ENCODE measurements around the gene CACNA1E. TPM values are rescaled to one million over a fixed set of nuclear protein-coding genes. Genes with fewer than 3 reads are reported as not detected.

CACNA1E gene
- total RNA-seq, 1 donor from 2014 or later, result 0.04 TPM

DNA sequence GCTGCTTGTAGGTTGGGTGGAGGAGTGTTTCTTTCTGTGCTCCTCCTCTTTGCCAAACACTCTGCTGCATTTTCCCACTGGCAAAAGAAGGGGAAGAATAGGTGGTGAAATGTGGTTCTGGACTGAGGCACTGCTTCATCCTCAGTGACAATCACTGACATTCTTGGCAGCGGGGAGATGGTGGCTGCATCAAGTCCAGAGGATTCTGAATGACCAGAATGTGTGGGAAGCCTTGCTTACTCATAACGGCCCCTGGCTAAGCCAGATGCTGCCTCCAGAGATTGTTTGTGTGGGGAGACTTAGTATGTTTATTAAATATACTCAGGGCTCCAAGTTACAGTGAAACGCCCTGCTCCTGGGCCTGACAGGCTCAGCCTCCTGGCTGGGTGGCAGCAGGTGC lies 160.3 kb downstream of the CACNA1E start:
- ATAC-seq, result no peak

DNA sequence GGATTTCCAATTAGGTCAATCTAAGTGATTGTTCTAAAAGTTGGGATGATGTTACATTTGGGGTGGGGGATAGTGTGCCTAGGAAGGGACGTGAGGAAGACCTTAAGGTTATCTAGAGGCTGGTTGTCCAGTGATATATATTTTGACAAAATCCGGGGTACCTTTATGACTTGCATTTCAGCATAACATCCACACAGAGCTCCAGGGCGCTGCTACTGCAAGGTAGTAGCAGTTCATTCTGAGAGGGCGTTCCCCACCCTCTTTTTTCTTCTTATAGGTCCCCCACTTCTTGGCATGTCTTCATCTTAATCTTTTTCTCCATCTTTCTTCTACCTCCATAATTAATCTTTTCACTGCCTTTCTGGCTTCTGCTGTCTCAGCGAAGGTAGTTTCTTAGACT lies 161.9 kb downstream of the CACNA1E start:
- ATAC-seq, result no peak

DNA sequence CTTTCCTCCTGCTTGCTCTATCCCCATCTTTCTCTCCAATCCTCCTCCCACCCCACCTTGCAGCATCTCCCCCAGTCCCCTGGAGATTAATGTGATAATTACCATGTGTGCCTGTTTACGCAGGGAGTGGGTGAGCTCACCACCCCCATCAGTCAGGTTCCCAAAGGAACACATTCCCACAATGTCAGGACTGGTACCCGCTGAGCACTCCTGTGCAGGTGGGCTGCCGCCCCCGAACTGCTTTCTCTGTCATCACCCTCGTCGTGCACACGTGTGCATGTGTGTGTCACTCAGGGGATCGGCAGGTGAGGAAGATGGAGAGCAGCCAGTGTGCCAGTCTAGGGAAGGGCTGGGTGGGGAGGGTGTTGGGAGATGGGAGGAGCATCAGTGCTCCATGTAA lies 163.4 kb downstream of the CACNA1E start:
- ATAC-seq, result peak; percentile 23

DNA sequence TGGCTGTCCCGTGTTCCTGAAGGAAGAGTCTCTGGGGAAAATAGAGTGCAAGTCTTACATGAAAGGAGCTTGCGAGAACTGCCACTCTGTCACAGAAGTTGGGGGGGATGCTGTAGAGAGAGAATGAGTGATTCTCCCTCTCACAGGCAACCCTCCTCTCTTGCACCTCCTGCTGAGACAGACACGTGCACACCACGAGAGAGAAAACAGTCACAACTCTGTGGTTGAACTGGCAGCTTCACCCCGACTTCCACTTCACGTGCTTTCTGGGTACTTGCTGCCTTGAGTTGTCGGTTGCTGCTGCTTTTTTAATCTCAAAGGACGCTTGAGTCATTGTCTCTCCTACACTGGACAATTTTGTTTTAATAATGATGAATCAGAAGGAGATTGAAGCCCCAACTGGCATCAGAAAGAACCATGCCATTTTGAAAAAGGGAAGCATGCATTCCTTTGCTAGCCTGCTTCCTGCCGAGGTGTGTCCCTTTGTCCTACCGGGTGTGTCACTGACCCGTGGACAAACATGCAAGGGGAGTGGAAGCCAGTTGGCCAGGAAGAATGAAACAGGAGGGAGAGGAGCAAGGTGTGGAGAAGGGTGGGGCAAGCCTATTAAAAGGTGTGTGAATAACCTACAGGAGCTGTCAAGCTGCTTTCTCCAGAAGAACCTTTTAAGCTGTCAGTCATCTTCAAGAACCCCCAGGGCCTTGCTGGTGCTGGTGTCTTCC lies 164.2 kb downstream of the CACNA1E start:
- ATAC-seq, result peak; percentile 98

DNA sequence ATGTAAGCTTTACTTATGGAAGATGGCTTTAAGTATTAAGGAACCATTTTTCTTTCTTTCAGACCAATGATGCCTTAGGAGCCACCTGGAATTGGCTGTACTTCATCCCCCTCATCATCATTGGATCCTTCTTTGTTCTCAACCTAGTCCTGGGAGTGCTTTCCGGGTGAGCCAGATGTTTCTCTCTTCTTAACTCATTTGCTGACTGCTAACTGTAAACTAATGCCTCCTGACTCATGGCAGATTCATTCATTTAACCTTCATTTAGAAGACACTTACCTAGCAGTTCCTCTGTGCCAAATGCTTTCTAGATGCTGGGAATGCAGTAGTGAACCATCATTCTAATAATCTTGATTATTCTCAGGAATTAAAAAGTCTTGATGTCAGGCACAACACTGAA lies 168.0 kb downstream of the CACNA1E start:
- ATAC-seq, result no peak

DNA sequence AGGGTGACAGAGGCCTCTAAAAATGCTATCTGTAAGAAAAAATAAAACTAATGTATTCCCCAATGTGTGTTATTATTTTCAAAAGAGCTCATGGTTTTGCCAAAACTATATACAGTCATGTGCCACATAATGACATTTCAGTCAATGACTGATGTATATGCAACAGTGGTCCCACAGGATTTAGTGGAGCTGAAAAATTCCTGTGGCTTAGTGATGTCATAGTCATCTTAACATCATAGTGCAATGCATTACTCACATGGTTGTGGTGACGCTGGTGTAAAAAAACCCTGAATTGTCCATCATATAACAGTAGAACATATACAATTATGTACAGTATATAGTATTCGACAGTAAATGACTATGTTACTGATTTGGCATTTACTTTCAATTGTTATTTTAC lies 172.4 kb downstream of the CACNA1E start:
- ATAC-seq, result peak; percentile 47

DNA sequence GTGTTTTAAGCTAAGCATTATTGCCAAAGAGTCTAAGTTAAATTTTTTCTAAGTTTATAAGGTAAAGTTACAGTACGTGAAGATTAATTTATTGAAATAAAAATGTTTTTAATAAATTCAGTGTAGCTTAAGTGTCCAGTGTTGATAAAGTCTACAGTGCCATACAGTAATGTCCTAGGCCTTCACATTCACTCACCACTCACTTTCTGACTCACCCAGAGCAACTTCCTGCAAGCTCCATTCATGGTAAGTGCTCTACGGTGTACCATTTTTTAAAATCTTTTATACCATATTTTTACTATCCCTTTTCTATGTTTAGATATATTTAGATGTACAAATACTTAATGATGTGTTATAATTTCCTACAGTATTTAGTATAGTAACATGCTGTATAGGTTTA lies 173.2 kb downstream of the CACNA1E start:
- ATAC-seq, result no peak

DNA sequence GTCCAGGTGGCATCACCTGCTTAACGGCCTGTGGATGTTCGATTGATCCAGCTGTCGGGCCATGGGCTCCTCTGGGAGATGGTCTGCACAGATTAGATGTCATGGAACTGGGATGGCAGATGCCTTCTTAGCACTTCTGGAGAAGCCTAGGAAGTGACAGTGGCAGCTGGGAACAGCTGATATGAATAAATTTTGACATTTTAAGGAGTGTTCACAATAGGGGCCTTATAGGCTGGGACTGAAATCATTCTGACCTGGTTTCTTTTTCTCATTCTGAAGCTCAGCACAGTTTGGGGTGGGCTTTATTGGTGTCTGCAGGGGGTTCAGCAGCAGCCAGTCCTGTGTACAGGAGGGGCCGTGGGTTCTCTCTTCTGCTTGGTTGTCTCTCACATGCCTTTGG lies 175.3 kb downstream of the CACNA1E start:
- no peak for ATAC-seq

DNA sequence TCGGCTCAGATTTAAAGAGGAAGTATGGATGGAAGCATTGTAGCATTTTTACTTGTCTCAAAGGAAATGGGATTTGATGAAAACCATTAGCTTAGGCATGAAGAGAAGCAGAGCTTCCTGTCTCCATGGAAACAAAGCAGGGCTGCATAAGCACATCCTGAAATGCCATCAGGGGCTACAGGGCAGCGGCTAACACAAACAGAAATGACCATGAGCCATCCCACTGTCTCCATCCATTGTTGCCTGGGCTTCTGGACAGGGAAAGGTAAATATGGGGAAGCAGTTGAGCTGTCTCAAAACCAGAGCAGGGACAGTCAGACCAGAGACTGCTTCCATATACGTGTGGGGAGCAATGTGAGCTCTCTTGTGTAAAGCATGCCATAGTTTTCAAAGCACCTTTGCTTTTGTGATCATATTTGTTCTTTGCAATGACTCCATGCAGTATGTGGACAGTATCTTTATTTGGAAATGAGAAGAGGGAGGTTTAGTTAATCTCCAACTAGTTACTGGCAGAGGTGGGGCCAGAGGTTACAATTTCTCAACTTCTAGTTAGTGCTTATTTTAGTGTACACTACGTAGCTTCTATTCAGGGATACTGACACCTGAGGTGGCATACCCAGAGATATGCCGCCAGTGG lies 176.1 kb downstream of the CACNA1E start:
- ATAC-seq, result no peak

DNA sequence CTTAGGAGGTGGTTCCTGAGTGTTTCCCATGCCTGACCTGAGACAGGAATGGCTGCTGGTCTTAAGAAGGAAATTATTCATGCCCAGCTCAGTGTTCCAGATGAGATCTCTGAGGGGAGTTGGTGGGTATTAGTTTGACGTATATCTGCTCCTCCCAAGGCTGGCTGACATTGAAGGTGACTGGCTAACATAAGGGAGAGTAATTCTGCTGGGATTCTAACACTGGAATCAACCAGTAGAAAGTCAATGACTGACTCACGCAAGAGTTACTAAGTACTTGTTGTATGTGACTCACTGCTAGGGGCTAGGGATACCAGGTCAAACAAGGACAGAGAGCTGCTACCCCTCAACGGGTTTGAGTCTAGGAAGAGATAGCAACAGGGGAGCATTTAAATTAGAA lies 177.3 kb downstream of the CACNA1E start:
- no peak for ATAC-seq

DNA sequence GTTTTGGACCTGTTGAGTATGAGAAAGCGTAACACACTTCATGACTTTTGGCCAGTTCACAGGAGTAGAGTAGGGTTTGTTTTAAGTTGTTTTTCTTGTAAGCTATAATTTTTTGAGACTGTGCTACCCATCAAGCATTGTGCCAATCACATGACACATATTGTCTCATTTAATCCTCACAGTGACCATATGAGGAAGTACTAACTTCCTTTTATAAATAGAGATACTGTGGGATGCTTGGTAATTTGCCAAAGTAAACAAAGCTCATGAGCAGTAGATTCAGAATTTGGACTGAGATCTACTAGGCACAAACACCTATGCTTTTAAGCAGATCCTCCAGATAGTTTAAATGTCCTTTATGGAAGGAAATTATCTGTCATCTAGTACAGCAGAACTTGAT lies 178.3 kb downstream of the CACNA1E start:
- no peak for ATAC-seq

DNA sequence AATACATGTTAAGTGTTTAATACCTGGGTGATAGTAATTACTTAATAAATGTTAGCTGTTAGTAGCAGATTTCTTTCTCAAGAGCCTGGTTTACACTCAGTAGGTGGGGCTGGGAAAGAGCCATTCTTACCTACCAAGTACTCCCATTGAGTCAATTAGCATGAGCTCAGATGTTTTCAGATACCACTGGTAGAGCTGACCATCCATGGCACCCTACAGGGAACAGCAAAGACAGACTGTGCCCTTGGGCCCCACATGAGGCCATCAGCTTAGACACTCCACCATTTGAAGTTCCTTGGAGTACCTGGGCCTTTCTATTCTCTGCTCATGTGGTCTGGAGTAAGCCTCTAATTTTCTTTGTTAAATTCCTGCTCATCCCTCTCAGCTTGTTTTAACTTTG lies 179.3 kb downstream of the CACNA1E start:
- ATAC-seq, result no peak

DNA sequence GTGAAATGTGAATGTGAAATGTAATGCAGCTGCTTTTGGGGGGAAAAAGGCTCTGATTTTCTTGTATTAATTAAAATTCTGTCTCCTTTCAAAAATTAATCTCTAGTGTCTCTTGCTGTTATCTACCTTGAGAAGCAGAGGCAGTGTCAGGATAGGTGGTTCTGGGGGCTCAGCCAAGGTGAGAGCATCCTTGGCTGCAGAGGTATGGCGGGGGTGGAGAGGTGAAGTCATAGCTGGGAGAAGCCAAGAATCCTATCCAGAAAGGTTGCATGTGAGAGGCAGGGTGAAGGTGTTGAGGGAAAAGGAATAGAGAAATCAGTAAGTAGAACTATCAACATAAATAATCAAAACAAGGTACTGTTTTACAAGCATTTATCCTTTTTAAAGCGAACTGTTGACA lies 181.2 kb downstream of the CACNA1E start:
- ATAC-seq, result no peak

DNA sequence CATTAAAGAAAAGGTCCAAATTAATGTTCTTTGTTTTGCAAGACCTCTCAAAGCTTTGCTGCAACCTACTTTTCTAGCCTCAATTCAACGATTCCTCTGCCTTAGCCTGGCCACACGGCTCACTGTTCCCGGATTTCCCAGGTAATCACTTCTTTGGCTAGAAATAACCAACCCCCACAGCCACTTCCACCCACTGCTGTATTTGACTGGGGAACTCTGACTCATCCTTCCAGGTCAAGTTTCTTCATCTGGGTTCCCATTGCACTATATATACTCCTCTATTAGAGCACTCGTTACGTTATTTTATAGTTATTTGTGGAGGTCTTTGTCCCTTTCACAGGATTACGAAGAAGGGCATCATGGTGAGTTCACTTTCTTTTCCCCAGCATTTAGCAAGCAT lies 185.9 kb downstream of the CACNA1E start:
- ATAC-seq, result no peak

DNA sequence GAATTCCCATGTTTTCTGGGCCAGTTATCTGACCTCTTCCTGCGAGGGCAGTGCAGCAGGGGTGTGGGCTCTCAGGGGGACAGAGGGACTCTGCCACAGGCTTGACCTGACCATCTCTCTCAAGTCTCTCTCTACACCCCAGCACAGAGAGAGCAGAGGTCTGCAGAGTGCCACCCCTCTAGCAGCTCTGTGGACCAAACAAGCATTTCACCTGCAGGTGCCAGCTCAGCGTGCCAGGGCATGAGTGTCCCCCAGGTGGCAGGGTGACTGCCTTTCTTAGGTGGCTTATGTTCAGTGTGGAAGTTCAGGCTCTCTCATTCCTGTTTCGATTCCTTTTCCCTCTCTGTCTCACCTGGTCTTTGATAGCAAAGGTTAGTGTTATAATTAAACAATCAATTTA lies 191.3 kb downstream of the CACNA1E start:
- peak; percentile 41 for ATAC-seq

DNA sequence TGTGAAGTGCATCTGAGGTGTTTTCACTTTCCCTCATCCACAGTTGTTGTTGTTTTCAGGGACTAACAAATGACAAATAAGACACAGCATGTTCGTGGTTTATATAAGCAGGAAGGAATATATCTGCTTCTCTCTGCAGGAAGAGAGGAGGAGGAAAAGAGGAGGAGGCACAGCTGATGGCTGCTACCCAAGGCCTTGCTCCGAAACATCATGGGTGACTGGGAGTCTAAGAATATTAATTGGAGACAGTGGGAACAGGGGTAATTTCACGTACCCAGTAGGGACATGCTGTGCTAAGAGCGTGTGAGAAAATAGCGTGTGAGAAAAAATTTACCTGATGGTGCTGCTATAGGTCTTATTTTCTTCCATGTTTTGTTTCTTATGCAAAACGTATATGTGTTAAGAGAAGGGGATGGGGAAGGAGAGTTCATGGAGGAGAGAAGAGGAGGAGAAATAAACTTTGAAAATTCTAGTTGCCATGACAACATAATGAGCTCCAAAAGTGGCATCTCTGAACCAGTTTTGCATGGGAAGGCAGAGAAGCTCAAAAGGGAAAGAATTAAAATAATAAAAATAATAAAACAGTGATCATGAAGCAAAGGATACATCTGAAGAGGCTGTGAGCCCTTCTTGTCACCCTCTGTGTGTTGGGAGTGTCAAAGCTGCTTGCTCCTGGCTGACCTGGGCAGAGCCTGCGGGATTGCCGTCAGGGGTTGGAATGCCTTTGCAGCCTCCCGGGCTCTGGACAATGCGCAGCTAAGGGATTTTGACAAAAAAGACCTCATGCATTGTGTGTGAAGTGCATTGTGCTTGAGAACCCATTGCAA lies 192.0 kb downstream of the CACNA1E start:
- no peak for ATAC-seq

DNA sequence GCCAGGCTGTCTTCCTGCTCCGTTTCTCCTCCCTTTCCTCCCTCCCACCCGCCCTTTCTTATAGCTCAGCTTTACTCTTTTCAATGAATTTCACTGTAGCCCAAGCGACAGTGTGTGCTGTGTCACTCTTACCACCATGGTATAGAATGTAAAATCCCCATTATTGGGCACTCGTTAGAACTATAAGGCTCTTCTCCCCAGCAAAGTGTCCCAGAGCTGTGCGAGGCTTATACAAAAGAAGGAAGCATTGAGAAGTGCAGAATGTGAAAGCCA lies 192.5 kb downstream of the CACNA1E start:
- no peak for ATAC-seq

DNA sequence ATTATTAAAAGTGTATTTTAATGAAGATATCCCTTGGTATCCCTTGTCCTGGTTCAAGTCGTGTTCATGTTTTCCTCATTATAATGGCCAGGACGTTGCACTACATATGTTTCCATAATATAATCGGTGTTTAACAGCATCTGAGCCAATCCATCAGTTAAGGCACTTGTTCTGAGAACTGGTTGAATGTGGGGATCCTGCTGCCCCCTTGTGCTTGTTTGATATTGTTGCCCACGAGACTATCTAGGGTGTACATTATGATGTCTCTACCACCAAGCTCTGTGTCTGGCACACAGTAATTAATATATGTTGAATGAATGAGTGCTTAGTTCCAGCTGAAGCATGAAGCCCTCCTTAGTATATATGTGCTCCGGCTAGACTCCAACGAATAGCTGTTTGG lies 193.0 kb downstream of the CACNA1E start:
- ATAC-seq, result peak; percentile 49

DNA sequence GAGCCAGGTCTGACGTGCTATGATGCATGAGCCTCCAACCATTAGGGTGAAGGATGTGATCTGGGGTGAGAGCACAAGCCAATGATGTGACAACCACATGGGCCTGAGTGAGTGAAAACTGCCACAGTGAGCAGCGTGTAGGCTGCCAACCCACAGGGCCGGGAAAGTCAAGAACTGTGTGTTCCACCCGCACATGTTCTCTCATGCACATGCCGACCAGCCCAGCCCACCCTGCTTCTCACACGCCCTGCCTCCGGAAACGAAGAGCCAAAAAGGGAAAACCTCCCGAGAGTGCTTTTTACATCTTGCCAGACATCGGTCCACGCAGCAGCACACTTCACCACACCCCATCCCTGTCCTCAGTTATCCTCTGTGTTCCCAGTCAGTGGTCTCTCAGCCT lies 197.0 kb downstream of the CACNA1E start:
- ATAC-seq, result no peak

DNA sequence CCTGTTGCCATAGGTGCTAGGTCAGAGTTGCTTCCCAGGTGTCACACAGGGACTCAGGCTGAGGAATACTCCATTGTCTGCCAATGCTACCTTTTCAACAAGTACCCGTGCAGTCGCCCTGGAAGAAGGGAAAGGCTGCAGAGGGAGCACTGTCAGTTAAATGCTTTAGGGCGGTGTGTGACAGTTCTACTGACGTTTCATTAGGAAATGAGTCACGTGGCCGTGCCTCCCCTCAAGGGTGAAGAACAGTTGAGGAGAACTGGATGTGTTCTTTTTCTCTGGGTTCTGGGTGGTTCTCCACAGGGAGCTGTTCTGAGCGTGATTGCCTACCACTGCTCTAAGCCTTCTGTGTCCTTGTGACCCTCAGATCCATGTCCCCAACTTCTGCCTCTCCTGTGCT lies 197.6 kb downstream of the CACNA1E start:
- ATAC-seq, result no peak

DNA sequence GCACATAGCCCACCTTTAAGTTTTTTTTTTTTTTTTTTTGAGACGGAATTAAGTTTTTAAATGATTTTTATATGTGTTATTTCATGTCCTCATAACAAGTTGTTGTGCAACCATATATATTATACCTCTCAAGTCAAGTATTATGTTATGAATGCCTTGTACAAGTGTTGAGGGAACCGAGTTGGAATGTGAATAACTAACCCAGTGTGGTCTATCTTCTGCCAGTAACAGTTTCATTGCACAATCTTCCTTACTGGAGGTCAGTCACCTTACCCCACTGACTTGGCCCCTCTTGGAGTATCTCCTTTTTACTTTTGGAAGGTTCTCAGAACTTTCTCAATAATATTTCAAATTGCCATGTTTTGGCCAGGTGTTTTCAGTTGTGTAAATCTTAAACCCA lies 201.9 kb downstream of the CACNA1E start:
- ATAC-seq, result no peak

DNA sequence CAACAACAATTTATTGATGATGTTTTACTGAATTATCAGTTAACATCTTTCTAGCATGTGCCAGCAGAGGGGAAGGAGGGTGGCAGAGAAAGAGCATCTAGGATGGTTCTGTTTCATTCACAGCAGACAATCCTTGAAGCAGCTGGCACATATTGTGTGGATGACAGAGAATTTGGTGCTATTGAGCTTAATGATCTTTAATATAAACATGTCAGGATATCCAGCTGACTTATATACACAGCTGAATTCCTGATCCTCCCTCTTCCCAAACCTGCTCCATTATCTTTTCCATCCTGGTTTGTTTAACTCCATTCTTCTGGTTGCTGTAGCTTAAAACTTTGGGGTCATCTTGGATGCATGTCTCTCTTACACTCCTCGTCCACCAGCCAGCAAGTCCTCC lies 218.6 kb downstream of the CACNA1E start:
- no peak for ATAC-seq

DNA sequence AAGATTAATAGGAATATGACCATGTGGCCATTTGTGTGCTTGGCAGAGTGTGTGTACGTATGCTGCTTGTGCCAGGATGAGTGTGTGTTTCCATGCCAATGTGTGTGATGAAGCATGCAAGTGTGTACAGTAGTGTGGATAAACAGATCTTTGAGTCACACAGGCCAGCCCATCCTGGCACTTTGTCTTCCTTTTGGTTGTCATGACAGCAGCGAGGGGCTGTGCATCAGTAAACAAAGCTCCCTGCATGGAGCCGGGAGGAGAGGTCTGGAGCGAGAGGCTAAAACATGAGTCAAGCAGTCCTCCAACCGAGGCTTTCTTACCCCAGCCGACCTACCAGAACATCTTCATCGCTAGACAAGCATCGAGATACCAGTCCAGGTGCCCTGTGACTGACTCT lies 221.2 kb downstream of the CACNA1E start:
- no peak for ATAC-seq

DNA sequence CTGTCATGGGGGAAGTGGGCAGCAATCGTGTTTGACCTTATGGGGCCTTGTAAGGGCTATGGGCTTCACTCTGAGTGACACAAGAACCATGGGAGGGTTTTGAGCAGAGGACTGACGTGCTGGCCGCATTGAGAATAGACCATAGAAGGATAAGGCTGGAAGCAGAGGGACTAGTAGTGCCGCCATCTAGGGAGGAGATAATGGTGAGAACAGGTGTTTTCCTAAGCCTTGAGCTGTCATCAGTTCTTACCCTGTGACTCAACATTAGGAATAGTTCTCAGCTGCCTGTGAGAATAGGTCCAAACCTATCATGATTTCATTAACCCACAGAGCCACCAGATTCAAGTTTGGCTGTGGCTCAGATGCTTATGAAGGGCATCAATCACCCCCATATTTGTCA lies 228.5 kb downstream of the CACNA1E start:
- no peak for ATAC-seq

All from esophagus mucosa (tissue), 1 donor.